IMR-90 (cell line): Measurements from ENCODE around the gene ESRRG. TPM values are rescaled to one million over a fixed set of nuclear protein-coding genes. Genes with fewer than 3 reads are reported as not detected.

Experiments used
- ATAC-seq: fragments of 200-7000 bp; cut with Tn5 transposase; 2 replicates; pipeline ENCODE4 v1.9.1; 2020; ENCODE audit warnings: low read depth, mild to moderate bottlenecking, moderate library complexity
- BruUV-seq: library from RNA; stranded (reverse); fragments of 400-500 nt; replicated peaks from 2 replicates; lab custom pipeline; 2021; lab: Mats Ljungman, UMichigan
- CTCF ChIA-PET: fragments of 300-600 bp; formaldehyde crosslinking; extraction: SDS; loops from one replicate; lab custom pipeline; 2021; ENCODE audit warnings: antibody characterized with exemption; lab: Yijun Ruan, JAX
- POLR2A ChIA-PET: fragments of 300-600 bp; sonication (Branson Sonifier 250); formaldehyde crosslinking; loops from one replicate; lab custom pipeline; 2022; ENCODE audit warnings: antibody characterized with exemption; ENCODE audit not compliant: unreplicated experiment; lab: Charles Lee
- DNase-seq: peaks from one replicate; pipeline ENCODE4 v3.0.0; 2013
- H2AFZ ChIP-seq: replicated peaks from 2 replicates; pipeline ENCODE3; 2013; ENCODE audit warnings: low read length, mild to moderate bottlenecking; ENCODE audit not compliant: poor library complexity
- H2AK5ac ChIP-seq: 2 replicates; pipeline ENCODE4 v1.6.1; 2013; ENCODE audit warnings: low read depth, low read length, inconsistent platforms
- H2AK9ac ChIP-seq: replicated peaks from 2 replicates; pipeline ENCODE3; 2013; ENCODE audit warnings: mild to moderate bottlenecking, low read depth, low read length, moderate library complexity; ENCODE audit not compliant: poor library complexity
- H2BK120ac ChIP-seq: 2 replicates; pipeline ENCODE4 v1.6.1; 2013; ENCODE audit warnings: low read depth, low read length, inconsistent platforms
- H2BK15ac ChIP-seq: 3 replicates; pipeline ENCODE4 v1.6.1; 2013; ENCODE audit warnings: low read depth, low read length, inconsistent platforms
- H2BK20ac ChIP-seq: 2 replicates; pipeline ENCODE4 v1.6.1; 2013; ENCODE audit warnings: low read depth, mild to moderate bottlenecking, inconsistent platforms, low read length, moderate library complexity
- H2BK5ac ChIP-seq: 2 replicates; pipeline ENCODE4 v1.6.1; 2013; ENCODE audit warnings: mild to moderate bottlenecking, low read depth, low read length, inconsistent platforms; ENCODE audit not compliant: poor library complexity, severe bottlenecking
- H3K14ac ChIP-seq: replicated peaks from 2 replicates; pipeline ENCODE4 v1.6.1; 2013; ENCODE audit warnings: low read depth, low read length, inconsistent platforms
- H3K18ac ChIP-seq: 2 replicates; pipeline ENCODE4 v1.6.1; 2013; ENCODE audit warnings: low read depth, low read length, control low read depth
- H3K23ac ChIP-seq: 2 replicates; pipeline ENCODE4 v1.6.1; 2013; ENCODE audit warnings: low read depth, low read length, inconsistent platforms
- H3K27ac ChIP-seq: 2 replicates; pipeline ENCODE4 v1.5.1; 2013; ENCODE audit warnings: mild to moderate bottlenecking, control low read depth, low read length; ENCODE audit not compliant: insufficient read depth
- H3K27me3 ChIP-seq: 2 replicates; pipeline ENCODE4 v1.6.1; 2013; ENCODE audit warnings: low read length; ENCODE audit not compliant: control insufficient read depth, insufficient read depth
- H3K36me3 ChIP-seq: 2 replicates; pipeline ENCODE4 v1.6.1; 2013; ENCODE audit warnings: low read length, mixed read lengths; ENCODE audit not compliant: control insufficient read depth, insufficient read depth
- H3K4ac ChIP-seq: 2 replicates; pipeline ENCODE4 v1.6.1; 2013; ENCODE audit warnings: low read depth, low read length, inconsistent platforms
- H3K4me1 ChIP-seq: 2 replicates; pipeline ENCODE4 v1.6.1; 2013; ENCODE audit warnings: low read length, mixed read lengths; ENCODE audit not compliant: control insufficient read depth, insufficient read depth
- H3K4me2 ChIP-seq: 2 replicates; pipeline ENCODE4 v1.6.1; 2013; ENCODE audit warnings: low read depth, mild to moderate bottlenecking, control low read depth, low read length, moderate library complexity
- H3K4me3 ChIP-seq: 2 replicates; pipeline ENCODE4 v1.5.1; 2013; ENCODE audit warnings: low read depth, mild to moderate bottlenecking, control low read depth, low read length, moderate library complexity; ENCODE audit not compliant: insufficient read depth
- H3K56ac ChIP-seq: 2 replicates; pipeline ENCODE4 v1.6.1; 2013; ENCODE audit warnings: low read length, inconsistent platforms; ENCODE audit not compliant: insufficient read depth; ENCODE audit errors: extremely low read depth
- H3K79me1 ChIP-seq, 2 experiments: 2 replicates each; pipeline ENCODE4 v1.6.1; 2013; ENCODE audit warnings: low read length in 2 of 2, inconsistent platforms in 1 of 2, low read depth in 1 of 2
- H3K9ac ChIP-seq: 2 replicates; pipeline ENCODE4 v1.6.1; 2013; ENCODE audit warnings: low read depth, low read length, control low read depth
- H3K9me1 ChIP-seq: 2 replicates; pipeline ENCODE4 v1.6.1; 2013; ENCODE audit warnings: low read length, inconsistent platforms; ENCODE audit not compliant: insufficient read depth
- H3K9me3 ChIP-seq: 2 replicates; pipeline ENCODE4 v1.6.1; 2013; ENCODE audit warnings: low read length; ENCODE audit not compliant: control insufficient read depth, insufficient read depth
- H4K20me1 ChIP-seq: 2 replicates; pipeline ENCODE4 v1.6.1; 2013; ENCODE audit warnings: low read length, inconsistent platforms; ENCODE audit not compliant: insufficient read depth
- H4K5ac ChIP-seq: 2 replicates; pipeline ENCODE4 v1.6.1; 2013; ENCODE audit warnings: mild to moderate bottlenecking, low read depth, low read length, control low read depth
- H4K8ac ChIP-seq, 2 experiments: 2 replicates each; pipeline ENCODE4 v1.6.1; 2013; ENCODE audit warnings: low read depth in 2 of 2, low read length in 2 of 2, control low read depth in 1 of 2, inconsistent platforms in 1 of 2
- H4K91ac ChIP-seq: 2 replicates; pipeline ENCODE4 v1.6.1; 2013; ENCODE audit warnings: low read depth, low read length, inconsistent platforms; ENCODE audit not compliant: insufficient read depth
- CEBPB ChIP-seq: IDR thresholded peaks from 2 replicates; pipeline ENCODE4 v1.6.1; 2012; ENCODE audit warnings: low read depth, low read length, improper control_type of control experiment
- MAFK ChIP-seq: IDR thresholded peaks from 2 replicates; pipeline ENCODE4 v1.6.1; 2012; ENCODE audit warnings: low read depth, low read length, improper control_type of control experiment
- SMC3 ChIP-seq: fragments of 150-350 bp; IDR thresholded peaks from 2 replicates; pipeline ENCODE4 v1.6.1; 2016; ENCODE audit warnings: low read depth, mild to moderate bottlenecking, antibody characterized with exemption, low read length, moderate library complexity
- WGBS, 2 experiments: methylation state at CpG; one replicate each; pipeline versions ENCODE4 v1.1.5 to v1.1.7; 2013; ENCODE audit warnings: missing lambda C conversion rate in 2 of 2; ENCODE audit not compliant: insufficient read length in 1 of 2; ENCODE audit errors: extremely low coverage in 2 of 2; 5-methylcytosine and 5-hydroxymethylcytosine counted together
- dilution Hi-C: fragments of 300-500 bp; cut with HindIII; formaldehyde crosslinking; loops from one replicate; pipeline ENCODE4 v1.14.3; 2018; ENCODE audit warnings: low sequenced_read_pairs; ENCODE audit not compliant: unreplicated experiment
- in situ Hi-C: fragments of 300-500 bp; cut with MboI; formaldehyde crosslinking; loops from 3 replicates; pipeline ENCODE4 v1.14.3; 2019; ENCODE audit warnings: low sequenced_read_pairs, inconsistent platforms, mixed read lengths
- intact Hi-C: fragments of 100-400 bp; cut with micrococcal nuclease; formaldehyde crosslinking; loops from 2 replicates; pipeline ENCODE4 v1.10.0; 2022
- polyA plus RNA-seq, 3 experiments: library from polyadenylated mRNA; depleted of rRNA; stranded (reverse); fragments of >200 nt; gene quantifications; 2 replicates each; pipeline ENCODE4 v1.2.3, GENCODE V29; 2012; ENCODE audit warnings: low replicate concordance in 1 of 3
- total RNA-seq: library from RNA; depleted of rRNA; stranded (reverse); fragments of >200 nt; gene quantifications from 2 replicates; pipeline ENCODE4 v1.2.3, GENCODE V29; 2012

Gene ESRRG
- total and polyA plus RNA-seq, 2 of the 4 experiments (the other 2 are of a cell fraction) = 0.17 to 0.54 TPM

DNA sequence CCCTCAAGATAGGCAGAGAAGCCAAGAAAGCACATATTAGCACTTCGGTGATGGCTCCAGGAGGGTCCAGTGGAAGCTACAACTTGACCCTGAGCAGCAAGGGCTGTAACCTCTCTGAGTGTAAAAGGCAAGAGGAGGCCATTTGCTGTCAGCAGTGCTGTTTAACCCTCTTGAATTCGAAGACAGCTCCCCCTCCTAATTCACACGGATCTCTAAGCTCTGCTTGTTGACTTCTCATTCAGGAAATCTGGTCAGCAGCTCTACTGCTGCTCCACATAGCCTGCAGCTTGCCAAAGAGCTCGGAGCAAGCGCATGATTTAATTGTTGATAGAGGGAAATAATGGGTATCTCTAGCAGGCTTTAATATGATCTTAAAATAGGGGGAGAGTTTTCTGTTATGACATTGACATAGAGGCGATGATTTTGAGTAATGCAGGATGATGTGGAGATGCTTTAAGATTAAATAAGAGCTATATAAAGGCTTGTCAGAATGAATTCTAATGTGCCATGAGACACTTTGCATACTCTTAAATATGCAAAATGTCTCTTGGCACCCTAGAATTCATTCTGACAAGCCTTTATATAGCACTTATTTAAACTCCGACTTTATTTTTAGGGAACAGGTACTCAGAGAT, 220.6 kb downstream of the ESRRG start (continued):
- TF ChIP-seq SMC3 = no peak

DNA sequence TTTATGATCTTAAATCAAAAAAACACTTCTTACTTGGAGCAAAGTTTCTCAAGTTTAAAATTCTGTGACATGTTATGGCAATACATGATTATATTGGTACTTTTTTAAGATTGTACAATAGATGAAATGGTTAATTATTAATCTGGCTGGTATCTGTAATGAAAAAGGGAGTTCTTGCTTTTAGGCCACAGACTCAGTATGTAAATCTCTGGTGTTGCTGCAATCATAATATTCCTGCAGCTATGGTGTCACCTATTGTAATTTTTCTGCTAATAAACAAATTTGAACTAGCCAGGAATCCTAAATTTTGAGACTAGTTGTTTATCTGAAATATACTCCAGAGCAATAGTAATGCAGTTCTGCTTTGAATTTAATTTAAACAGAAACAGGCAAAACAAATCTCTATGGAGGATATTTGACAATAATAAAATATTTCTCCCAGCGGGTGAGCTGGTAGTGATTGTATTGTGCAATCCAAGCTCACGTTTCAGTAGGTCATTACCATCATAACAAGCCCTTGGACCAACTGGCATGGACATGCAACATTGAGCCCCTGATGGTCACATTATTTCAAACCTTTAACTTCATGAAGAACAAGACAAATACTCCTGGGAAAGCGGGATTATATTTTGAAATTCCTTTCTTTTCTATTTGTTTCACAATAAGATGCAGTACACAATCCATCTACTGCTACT, 222.8 kb downstream of the ESRRG start:
- Histone ChIP-seq H3K4me2 (no peak overlapping the region), H3K4me1 (peaks cover 2% of the 10 kb centered on the region; the same call in 1 of the 2 replicates), H2BK120ac (no peak overlapping the region), H4K8ac (no peak overlapping the region), H3K9me1 (no peaks in the 10 kb centered on the region), H2AFZ (no peak overlapping the region), H4K91ac (no peak overlapping the region), H3K23ac (no peak overlapping the region), H3K56ac (no peak overlapping the region), H3K4me3 (no peak overlapping the region), H3K36me3 (no peaks in the 10 kb centered on the region), H3K27ac (no peak overlapping the region), H2BK5ac (no peak overlapping the region), H2BK20ac (no peak overlapping the region), H3K9ac (no peak overlapping the region), H3K18ac (no peak overlapping the region), H3K79me1 (no peaks in the 10 kb centered on the region), H2AK9ac (no peak overlapping the region), H3K9me3 (no peaks in the 10 kb centered on the region), H4K5ac (no peak overlapping the region), H3K27me3 (no peaks in the 10 kb centered on the region), H2BK15ac (no peak overlapping the region), H3K4ac (no peak overlapping the region), H3K14ac (no peak overlapping the region), H4K20me1 (no peaks in the 10 kb centered on the region), H2AK5ac (no peak overlapping the region)
- DNase-seq (no peak), ATAC-seq (no peak)
- in situ Hi-C loops (no loop called here), intact Hi-C loops (no loop called here), dilution Hi-C loops (no loop called here)
- no CpG with 5 or more reads among the region's 3 CpGs for WGBS, 2 experiments
- ChIA-PET CTCF (no interaction called here), POLR2A (no interaction called here)
- peak; percentile 78 for TF ChIP-seq CEBPB
- TF ChIP-seq MAFK = no peak
- BruUV-seq = no TSS peak
